ENCODE measurements around the gene RBCK1.
"Not testable (repeated sequence)": the region's sequence is repeated elsewhere in the genome, so short reads cannot be mapped to it uniquely, and the experiment has no call there.

The RBCK1 gene

DNA sequence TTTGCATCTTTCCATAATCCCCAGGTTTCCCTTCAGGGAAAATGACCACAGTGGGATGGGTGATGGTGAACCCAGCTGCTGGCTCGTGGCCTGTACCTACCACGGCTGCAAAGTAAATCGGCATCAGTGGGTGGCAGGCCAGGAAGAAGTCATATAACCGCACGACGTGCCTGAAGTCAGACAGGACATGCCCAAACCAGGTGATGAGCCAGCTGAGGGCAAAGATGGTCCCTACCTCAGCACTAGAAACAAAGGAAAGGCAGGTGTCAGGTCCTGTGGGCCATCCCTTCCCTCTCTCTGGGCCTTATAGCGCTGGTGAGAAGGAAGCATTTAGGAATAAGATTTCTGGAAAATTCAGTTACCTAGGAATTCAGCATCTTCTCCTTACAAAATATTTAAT lies 32.0 kb downstream of the RBCK1 start:
- DNase-seq, result no peak

GRCh38 chr20:440636-441035 lies 32.5 kb downstream of the RBCK1 start:
- no peak for DNase-seq

DNA sequence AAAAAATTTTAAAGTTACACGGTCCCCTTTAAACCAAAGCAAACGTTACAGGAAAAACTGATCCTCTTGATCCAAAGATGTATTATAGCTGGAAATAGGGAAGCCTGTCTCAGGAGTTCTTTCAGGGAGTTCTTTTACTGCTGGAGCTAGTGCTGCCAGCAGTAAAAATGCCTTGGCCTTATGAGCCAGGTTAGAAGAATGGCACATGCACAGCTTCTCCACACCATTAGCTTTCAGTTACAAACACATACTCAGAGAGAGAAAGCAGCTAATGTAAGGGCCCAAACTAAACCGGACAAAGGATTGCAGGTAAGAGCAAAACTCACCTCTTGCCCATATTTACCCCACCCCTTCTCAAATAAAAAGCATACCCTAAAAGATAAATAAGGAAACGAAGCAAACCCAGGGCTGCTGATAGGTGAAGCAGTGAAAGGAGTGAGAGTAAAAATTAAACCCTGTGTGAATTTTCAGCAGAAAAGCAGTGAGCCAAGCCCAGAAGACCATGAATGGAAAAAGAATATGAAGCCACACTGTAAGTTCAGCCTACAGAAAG lies 35.2 kb downstream of the RBCK1 start:
- no peak for DNase-seq

DNA sequence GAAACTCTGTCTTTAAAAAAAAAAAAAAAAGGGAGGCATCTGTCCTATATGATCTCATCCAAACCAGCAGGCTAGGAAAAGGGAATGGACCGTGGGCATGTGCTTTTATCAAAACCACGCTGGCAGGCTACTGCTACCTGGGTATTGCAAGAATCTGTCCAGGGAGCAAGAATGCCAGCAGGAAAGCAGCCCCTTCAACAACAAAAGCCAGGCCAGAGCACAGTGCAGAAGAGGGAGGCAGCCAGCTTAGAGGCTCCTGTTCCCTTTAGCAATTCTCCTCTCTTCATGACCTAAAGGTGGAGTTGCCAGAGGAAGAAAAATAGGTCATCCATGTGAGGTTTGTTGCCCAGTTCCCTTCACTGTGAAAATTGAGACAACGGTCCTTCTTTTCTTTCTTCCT lies 36.0 kb downstream of the RBCK1 start:
- no peak for DNase-seq

- no peak for DNase-seq
These were observed 36.8 kb downstream of the RBCK1 start for GRCh38 chr20:444862-445426.

- DNase-seq, result no peak
These were observed 37.6 kb downstream of the RBCK1 start for GRCh38 chr20:445514-446336.

DNA sequence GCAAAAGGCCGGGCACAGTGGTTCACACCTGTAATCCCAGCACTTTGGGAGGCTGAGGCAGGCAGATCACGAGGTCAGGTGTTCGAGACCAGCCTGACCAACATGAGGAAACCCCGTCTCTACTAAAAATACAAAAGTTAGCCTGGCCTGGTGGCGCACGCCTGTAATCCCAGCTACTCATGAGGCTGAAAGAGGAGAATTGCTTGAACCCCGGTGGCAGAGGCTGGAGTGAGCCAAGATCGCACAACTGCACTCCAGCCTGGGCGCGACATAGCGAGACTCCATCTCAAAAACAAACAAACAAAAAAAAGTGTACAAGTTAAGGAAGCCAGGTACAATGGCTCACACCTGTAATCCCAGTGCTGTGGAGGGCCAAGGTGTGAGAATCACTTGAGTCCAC lies 43.9 kb downstream of the RBCK1 start:
- not testable (repeated sequence) for DNase-seq

GRCh38 chr20:454951-455350 lies 46.9 kb downstream of the RBCK1 start:
- no peak for DNase-seq

- no peak for DNase-seq
These were observed 50.7 kb downstream of the RBCK1 start for GRCh38 chr20:458776-459175.

DNA sequence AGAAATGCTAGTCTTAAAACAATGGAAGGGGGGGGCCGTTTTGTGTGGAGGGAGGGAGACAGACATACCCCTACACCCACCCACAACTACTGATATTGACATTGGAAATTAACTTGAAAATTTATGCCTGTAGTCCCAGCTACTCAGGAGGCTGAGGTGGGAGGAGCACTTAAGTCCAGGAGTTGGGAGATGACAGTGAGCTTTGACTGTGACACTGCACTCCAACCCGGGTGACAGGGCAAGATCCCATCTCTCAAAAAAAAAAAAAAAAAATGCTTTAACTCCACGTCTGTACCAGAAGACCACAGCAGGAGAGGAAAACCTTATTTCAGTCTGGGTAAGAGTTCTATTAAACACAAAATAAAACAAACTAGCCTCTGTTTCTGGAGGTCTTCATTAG lies 52.1 kb downstream of the RBCK1 start:
- DNase-seq, result no peak

- no peak for DNase-seq
These were observed 52.6 kb downstream of the RBCK1 start for GRCh38 chr20:460707-461106.

- no peak for DNase-seq
These were observed 53.4 kb downstream of the RBCK1 start for GRCh38 chr20:461254-462198.

DNA sequence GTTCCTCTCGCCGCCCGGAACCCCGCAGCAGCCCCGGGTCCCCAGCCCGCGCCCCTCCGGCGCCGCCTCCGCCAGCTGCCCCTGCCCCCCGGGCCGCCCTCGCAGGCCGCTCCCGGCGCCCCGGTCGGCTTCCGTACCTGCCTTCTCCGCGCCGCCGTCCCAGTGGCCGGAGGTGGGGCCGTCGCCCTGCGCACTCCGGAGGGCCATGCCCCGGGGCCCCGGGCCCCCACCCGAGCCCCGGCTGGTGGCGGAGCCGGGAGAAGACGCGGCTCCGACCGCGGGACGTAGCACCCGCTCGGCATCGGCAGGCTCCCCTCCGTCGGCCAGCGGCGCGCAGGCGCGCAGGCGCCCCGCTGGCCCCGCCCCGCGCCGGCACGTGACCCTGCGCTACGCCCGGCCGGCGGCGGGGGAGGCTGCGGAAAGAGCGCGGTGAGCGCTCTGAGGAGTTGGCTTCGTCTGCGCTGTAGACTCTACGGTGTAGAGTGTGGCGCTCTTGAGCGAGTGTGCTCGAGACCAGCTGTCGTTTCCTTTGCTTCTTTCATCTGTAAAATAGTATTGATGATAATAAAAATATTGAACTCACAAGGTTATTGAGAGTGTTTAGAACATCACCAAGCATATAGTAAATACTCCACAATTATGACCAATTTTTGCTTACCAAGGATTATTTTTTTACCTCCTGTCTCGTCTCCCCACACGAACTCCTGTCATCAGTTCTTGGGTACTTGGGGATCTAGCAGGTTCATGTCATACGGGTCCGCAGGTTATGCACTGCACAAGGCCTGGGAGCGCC lies 54.3 kb downstream of the RBCK1 start, which contains the start of gene TBC1D20:
Gene TBC1D20, minus strand, starts transcription at position 335 of the 793 bp plus-strand sequence. Its CDS starts 128 bp downstream, at position 207.
- DNase-seq, result peak; percentile 91

DNA sequence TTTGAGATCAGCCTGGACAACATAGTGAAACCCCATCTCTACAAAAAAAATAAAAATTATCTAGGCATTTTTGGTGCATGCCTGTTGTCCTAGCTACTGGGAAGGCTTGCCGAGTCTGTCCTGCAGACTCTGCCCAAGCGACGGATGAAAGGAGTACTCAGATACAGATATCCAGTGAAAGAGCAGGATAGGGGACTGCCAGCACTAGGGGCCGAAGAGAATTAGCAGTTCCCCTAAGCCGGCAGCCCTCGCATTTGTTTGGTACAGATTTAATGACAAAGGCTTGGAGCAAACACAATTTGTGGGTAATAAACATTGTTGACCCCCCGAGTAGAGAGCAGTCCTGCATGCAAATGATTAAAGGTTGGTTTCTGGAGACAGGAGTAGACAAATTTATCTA lies 59.7 kb downstream of the RBCK1 start:
- DNase-seq, result no peak

DNA sequence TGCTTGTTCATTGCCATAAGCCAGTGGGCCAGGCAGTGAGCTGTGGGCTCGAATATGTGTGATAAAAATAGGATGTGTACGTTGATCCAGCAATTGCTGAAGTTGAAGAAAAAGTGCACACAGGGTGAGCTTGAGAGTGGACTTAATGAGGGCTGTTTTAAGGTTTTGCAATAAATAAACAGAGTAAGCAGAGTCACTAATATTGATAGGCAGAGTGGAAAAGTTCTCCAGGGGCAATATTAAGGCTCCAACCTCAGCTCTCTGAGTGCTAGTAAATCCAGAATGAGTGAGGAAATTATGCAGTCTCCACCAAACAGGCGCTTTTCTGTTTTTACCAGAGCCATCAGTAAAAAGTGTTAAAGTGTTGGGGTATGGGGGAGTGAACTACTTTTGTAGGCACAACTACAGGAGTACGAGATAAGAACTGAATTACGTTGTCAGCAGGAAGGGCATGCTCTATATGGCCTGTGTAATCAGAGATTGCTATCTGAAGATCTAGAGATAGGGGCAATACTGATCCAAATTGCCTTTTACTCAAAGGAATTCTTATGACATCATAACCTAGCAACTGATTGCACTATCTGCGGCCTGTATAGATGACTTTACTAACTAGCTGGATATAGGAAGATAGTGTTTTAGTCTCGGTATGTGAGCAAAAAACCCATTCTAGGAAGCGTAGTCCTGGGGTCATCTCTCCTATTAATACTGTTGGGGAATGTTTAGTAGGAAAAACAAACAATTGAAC lies 61.8 kb downstream of the RBCK1 start:
- no peak for DNase-seq

GRCh38 chr20:472137-472846 lies 64.2 kb downstream of the RBCK1 start:
- DNase-seq, result no peak

DNA sequence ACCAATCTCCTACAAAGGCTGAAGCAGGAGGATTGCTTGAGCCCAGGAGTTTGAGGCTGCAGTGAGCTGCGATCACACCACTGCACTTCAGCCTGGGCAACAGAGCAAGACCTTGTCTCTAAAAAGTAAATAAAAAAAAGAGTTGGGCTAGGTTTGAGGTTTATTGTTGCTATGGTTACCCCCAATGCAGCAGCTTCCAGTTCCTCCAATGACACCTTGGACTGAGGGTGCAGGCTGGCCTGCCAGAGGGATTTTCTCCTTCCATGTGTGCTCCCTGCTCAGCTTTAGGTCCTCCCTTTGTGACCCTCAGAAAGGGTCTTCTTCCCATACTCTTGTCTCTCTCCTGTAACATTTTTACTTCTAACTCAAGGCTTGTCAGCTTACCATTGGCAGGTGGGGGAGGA lies 64.8 kb downstream of the RBCK1 start:
- no peak for DNase-seq

DNA sequence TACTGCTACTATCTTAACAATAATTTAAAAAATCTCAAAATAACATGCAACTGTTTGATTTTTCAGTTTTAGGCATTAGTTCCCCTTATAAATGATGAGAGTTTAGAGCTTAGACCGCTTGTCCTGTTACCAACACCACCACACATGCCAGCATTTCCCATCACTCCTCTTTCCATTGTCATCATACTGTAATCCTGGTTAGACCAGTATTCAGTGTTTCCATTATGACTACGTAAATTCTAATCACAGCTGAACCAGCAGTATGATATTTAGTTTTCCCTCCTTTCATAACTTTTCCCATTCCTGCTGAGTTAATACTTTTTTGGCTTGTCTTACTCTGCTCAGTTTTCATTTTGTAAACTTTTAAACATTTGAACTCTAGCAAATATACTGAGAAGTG lies 66.5 kb downstream of the RBCK1 start:
- DNase-seq, result no peak

- no peak for DNase-seq
These were observed 67.6 kb downstream of the RBCK1 start for GRCh38 chr20:475463-476357.
